Stimulated activated CD4-positive, alpha-beta T cell treated with anti-CD3 and anti-CD28 coated beads, Interleukin-4, amount 100 ng/mL, for 1 hour (primary cell): Measurements from ENCODE around the gene CILP.
"Not testable (repeated sequence)": the region's sequence is repeated elsewhere in the genome, so short reads cannot be mapped to it uniquely, and the experiment has no call there.

Experiments used
- DNase-seq: peaks from one replicate; pipeline ENCODE4 v3.0.0-alpha.2; 2020

The CILP gene

DNA sequence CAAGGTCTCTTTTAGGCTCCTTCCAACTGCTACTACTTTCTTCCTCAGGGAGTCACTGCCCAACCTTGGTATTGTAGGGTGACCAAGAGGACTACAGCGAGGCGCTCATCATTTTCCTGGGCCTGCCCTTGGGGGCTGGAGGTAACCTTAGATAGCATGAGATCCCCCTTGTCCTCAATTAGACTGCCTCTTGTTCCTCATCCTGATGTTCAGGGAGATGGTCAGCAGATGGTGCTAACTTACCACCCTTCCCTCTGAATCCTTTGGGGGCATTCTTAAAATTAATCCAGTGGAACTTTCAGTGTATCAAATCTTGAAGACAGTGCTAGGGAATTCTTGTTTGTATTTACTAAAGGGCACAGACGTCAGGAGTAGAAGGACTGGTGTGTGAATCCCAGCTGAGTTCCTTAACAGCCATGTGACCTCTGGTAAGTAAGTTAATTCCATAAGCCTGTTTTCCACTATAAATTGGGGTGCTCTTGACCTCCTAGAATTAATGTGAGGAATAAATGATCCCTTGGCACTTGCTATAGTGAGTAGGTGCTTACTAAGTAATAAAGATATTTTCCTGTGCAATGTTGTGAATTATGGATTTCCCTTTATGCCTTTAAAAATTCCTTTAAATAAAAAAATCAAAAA lies 22.1 kb downstream of the CILP start:
- DNase-seq, result no peak

- DNase-seq, result not testable (repeated sequence)
Measured at GRCh38 chr15:65188472-65188871, 22.8 kb downstream of the CILP start.

- DNase-seq, result peak; percentile 90
Measured at GRCh38 chr15:65184868-65185717, 26.2 kb downstream of the CILP start, which contains the start of gene CLPX. TSS of gene CLPX (minus strand) at chr15:65185342. CDS start at chr15:65185153, 189 bp downstream.

- DNase-seq, result peak; percentile 27
Measured at GRCh38 chr15:65184305-65184867, 26.9 kb downstream of the CILP start.

GRCh38 chr15:65183865-65184159 lies 27.5 kb downstream of the CILP start:
- DNase-seq, result no peak

DNA sequence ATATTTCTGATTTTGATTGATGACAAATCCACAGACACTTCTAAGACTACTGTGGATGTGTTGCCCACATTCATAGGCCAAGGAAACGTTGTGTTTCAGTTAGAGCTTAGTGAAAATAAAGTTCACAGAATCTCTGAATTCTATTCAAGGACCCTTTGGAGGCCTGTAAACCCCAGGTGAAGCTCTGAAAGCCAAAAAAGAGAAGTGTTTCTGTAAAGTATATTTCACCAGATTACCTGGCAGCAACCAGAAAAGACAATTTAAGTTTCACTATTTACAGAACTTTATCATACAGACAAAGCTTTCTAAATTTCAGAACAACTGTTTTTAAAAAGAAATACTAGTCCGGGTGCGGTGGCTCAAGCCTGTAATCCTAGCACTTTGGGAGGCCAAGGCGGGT lies 28.7 kb downstream of the CILP start:
- DNase-seq, result no peak

DNA sequence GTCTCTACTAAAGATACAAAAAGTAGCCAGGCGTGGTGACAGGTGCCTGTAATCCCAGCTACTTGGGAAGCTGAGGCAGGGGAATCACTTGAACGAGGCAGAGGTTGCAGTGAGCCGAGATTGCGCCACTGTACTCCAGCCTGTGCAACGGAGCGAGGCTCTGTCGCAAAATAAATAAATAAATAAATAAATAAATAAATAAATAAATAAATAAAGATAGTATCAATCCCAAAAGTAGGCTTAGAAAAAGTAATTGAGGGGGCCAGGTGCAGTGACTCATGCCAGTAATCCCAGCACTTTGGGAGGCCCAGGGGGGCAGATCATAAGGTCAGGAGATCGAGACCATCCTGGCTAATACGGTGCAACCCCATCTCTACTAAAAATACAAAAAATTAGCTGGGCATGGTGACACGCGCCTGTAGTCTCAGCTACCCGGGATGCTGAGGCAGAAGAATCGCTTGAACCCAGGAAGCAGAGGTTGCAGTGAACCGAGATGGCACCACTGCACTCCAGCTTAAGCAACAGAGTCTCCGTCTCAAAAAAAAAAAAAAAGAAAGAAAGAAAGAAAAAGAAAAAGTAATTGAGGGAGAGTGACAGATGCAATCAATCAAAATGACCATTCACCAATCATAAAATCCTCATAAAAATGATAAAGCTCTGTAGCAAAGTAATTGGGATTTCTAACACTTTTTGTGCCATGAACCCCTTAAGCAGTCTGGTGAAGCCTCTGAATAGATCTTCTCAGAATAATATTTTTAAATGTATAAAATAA lies 29.5 kb downstream of the CILP start:
- DNase-seq, result not testable (repeated sequence)

- DNase-seq, result no peak
Measured at GRCh38 chr15:65180167-65180566, 31.1 kb downstream of the CILP start.

GRCh38 chr15:65177901-65178300 lies 33.4 kb downstream of the CILP start:
- DNase-seq, result no peak

DNA sequence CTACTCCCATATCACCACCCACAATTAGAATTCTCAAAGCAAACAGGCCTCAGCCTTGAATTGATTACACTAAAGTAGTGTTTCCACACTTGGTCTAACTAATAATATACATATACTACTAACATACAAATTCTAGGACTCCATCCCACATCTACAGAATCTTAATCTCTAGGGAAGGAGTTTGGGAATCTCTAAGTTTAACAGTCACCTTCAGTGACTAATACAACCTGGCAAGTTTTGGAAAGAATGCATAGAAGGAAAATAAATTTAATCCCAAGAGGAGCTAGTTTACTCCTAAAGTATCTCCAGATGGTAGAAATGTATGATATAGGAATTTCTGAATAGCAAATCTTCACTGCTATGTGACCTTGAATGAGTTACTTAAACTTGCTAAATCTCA lies 35.2 kb downstream of the CILP start:
- DNase-seq, result no peak

DNA sequence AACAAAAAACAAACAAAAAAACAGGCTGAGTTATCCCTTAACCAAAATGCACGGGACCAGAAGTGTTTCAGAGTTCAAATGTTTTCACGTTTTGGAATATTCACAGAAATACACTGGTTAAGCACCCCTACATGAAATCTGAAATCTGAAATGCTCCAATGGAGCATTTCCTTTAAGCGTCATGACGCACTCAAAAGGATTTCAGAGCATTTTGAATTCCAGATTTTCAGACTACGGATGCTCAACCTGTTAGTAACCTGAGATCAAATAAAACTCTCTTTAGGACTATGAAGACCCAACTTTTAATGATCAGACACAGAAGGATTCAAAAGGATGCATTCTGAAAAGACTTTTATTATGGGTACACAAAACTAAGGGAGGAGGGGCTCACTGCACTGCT lies 35.8 kb downstream of the CILP start:
- no peak for DNase-seq

DNA sequence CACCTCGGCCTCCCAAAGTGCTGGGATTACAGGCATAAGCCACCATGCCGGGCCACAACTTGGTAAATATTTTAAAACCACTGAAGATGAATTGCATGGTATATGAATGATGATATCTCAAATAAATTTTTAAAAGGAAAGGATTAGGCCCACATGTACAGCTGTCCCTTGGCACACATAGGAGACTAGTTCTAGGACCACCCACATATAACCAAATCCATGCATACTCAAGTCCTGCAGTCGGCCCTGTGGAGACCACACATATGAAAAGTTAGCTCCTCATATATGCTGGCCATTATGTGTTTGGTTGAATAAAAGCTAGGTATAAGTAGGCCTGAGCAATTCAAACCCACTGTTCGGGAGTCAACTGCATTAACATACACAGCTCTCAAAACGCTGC lies 36.8 kb downstream of the CILP start:
- DNase-seq, result no peak

DNA sequence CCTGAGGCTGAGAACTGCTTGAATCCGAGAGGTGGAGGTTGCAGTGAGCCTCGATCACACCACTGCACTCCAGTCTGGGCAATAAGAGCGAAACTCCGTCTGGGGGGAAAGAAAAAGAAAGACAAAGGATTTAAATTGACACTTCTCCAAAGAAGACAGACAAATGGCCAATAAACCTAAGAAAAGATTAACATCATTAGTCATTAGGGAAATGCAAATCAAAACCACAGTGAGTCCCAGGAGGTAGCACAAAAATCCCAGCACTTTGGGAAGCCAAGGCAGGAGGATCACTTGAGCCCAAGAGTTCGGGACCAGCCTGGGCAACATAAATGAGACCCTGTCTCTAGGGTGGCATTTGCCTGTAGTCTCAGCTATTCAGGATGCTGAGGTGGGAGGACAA lies 38.7 kb downstream of the CILP start:
- no peak for DNase-seq

GRCh38 chr15:65171428-65171827 lies 39.8 kb downstream of the CILP start:
- DNase-seq, result no peak

DNA sequence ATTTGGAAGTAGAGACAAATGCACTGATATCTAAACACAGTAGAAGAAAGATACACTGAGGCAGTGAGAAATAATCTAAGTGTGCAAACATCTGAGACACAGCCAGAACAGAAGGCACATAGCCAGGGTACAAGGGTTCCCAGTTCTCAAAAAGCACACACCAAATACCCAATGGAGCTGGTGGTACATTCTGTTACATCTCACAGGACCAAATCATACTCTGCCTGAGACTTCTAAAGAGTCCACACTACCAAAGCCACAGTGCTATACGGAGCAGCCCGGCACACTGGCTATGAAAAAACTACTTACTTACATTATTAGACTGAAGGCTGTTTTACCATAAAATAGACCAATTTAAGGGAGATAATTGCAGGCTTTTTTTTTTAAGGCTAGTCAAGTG lies 45.4 kb downstream of the CILP start:
- no peak for DNase-seq

DNA sequence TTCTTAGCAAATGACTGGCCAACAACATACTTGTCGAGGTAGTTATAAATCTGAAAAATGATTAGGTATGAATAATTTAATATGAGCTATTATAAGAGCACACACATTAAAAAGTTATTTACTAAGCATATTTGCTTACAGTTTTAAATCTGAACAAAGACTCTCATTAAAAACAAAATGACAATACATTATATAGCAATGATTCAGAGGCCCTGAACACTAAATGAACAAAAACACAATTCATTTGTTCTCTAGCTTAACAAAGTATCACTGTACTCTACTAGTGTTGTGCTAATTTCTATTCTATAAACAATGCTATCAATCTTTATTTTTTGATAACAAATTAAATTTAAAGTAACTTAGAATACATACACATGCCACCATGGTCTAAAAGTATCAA lies 47.1 kb downstream of the CILP start:
- DNase-seq, result no peak

GRCh38 chr15:65163041-65163440 lies 48.2 kb downstream of the CILP start:
- no peak for DNase-seq

- DNase-seq, result no peak
Measured at GRCh38 chr15:65156692-65157091, 54.6 kb downstream of the CILP start.

DNA sequence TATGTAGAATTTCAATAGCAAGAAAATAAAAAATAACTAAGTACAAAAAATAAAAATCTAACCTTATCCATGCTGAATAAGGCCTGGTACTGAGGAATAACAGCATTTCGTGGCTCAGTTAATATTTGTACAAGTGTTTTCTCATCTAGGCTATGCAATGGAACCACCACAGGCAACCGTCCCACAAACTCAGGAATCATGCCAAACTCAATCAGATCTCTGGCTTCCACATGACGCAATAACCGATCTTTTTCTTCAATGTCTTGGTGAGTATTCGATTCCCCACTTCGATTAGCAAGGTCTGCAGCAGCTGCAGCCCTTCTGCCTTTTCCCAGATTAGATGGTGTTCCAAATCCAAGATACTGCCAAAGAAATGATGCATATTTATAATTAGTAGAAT lies 56.6 kb downstream of the CILP start:
- DNase-seq, result no peak

GRCh38 chr15:65147902-65148301 lies 63.4 kb downstream of the CILP start:
- no peak for DNase-seq

DNA sequence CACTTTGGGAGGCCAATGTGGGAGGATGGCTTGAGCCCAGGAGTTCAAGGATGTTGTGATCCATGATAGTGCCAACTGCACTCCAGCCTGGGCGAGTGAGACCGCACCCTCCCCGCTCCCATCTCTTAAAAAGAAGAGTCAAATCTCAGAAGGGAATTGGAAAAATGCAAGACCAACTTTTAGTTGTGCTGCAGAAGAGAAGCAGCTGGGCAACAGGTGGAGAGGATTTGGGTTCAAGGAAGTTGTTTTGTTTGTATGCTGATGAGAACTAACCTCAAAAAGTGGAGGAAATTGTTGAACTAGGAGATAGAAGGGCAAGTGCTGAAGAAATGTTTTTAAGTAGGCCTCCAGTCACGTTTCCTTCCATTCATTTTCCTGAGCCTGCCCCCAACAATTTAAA lies 64.8 kb downstream of the CILP start:
- no peak for DNase-seq
